ENCODE data around the gene NAPEPLD. TPM values are rescaled to one million over a fixed set of nuclear protein-coding genes. Genes with fewer than 3 reads are reported as not detected.

NAPEPLD gene
- total RNA-seq, 1 experiment from 2014 or later = 19.2 TPM

GRCh38 chr7:103063895-103064294, 85.0 kb downstream of the NAPEPLD start:
- Histone ChIP-seq H3K4me1 (ENCODE audit: control insufficient read depth, insufficient read depth, low read length) (peaks cover 7% of the 10 kb centered on the region; the same call in 1 of the 2 replicates), H3K36me3 (ENCODE audit: control insufficient read depth, insufficient read depth, low read length) (no peaks in the 10 kb centered on the region), H3K27ac (ENCODE audit: low read length) (peak overlapping the region; percentile 34; the same call in 1 of the 2 replicates), H3K27me3 (ENCODE audit: control insufficient read depth, insufficient read depth, low read length) (no peaks in the 10 kb centered on the region), H3K9me3 (ENCODE audit: control insufficient read depth, insufficient read depth, low read depth, low read length) (no peaks in the 10 kb centered on the region), H3K4me3 (ENCODE audit: low read depth in 2 of 2, low read length in 2 of 2) (no peak overlapping the region)
- in situ Hi-C loops (cut with HindIII; ENCODE audit: low pct_unique_long_range_greater_than_20kb, low sequenced_read_pairs) (no loop called here), intact Hi-C loops (cut with micrococcal nuclease; ENCODE audit: unreplicated experiment) (loop anchor here (5.0 kb wide), 1 partner anchor 307 kb away; no protein-coding TSS in a partner anchor)
- no TSS peak for BruUV-seq (replicated peaks)
- no peak for DNase-seq (ENCODE audit: low read depth, low spot score)
- CTCF ChIA-PET = no interaction called here
- TF ChIP-seq CTCF (IDR thresholded peaks at IDR 0.05) (no peak; the same call in 1 of the 2 replicates), POLR2AphosphoS5 (IDR thresholded peaks at IDR 0.05; ENCODE audit: low read depth, low read length) (no peak), SIN3A (IDR thresholded peaks at IDR 0.05; ENCODE audit: borderline replicate concordance, insufficient read depth, low read depth, low read length) (no peak), TCF7L2 (IDR thresholded peaks at IDR 0.05; ENCODE audit: low read depth, low read length) (no peak)
- TF ChIP-seq, protein P1, sequence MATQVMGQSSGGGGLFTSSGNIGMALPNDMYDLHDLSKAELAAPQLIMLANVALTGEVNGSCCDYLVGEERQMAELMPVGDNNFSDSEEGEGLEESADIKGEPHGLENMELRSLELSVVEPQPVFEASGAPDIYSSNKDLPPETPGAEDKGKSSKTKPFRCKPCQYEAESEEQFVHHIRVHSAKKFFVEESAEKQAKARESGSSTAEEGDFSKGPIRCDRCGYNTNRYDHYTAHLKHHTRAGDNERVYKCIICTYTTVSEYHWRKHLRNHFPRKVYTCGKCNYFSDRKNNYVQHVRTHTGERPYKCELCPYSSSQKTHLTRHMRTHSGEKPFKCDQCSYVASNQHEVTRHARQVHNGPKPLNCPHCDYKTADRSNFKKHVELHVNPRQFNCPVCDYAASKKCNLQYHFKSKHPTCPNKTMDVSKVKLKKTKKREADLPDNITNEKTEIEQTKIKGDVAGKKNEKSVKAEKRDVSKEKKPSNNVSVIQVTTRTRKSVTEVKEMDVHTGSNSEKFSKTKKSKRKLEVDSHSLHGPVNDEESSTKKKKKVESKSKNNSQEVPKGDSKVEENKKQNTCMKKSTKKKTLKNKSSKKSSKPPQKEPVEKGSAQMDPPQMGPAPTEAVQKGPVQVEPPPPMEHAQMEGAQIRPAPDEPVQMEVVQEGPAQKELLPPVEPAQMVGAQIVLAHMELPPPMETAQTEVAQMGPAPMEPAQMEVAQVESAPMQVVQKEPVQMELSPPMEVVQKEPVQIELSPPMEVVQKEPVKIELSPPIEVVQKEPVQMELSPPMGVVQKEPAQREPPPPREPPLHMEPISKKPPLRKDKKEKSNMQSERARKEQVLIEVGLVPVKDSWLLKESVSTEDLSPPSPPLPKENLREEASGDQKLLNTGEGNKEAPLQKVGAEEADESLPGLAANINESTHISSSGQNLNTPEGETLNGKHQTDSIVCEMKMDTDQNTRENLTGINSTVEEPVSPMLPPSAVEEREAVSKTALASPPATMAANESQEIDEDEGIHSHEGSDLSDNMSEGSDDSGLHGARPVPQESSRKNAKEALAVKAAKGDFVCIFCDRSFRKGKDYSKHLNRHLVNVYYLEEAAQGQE (IDR thresholded peaks at IDR 0.05; ENCODE audit: insufficient read depth in 1 of 2, low read depth in 2 of 2, low read length in 1 of 2) = no peak
- no peak for ATAC-seq
- POLR2A ChIA-PET = no interaction called here

DNA sequence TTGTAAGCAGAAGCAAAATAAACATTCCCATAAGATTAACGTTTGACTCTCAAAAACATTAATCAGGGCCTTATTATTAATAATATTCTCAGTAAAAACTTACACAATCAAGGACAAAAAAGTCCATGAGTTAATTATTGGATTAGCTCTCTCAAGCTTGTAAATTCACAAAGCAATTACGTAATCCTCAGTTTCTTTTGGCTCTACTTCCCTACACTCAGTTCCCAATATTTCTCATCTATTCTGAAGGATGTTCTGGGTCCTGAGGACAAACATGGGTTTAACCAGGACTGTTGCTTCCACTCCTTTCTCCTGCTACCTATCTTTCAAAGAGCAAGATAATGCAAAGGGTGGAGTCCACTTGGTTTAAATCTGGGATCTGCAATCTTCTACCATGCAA, 89.4 kb downstream of the NAPEPLD start:
- BruUV-seq (replicated peaks) = no TSS peak
- TF ChIP-seq, protein P1 (IDR thresholded peaks at IDR 0.05; ENCODE audit: insufficient read depth in 1 of 2, low read depth in 2 of 2, low read length in 1 of 2) = no peak
- TF ChIP-seq TCF7L2 (IDR thresholded peaks at IDR 0.05; ENCODE audit: low read depth, low read length) (no peak), POLR2AphosphoS5 (IDR thresholded peaks at IDR 0.05; ENCODE audit: low read depth, low read length) (no peak), CTCF (IDR thresholded peaks at IDR 0.05) (no peak), SIN3A (IDR thresholded peaks at IDR 0.05; ENCODE audit: borderline replicate concordance, insufficient read depth, low read depth, low read length) (no peak)
- Histone ChIP-seq H3K27me3 (ENCODE audit: control insufficient read depth, insufficient read depth, low read length) (no peaks in the 10 kb centered on the region), H3K4me3 (ENCODE audit: low read depth in 2 of 2, low read length in 2 of 2) (no peak overlapping the region), H3K27ac (ENCODE audit: low read length) (peak overlapping the region; percentile 60; the same call in 1 of the 2 replicates), H3K36me3 (ENCODE audit: control insufficient read depth, insufficient read depth, low read length) (no peaks in the 10 kb centered on the region), H3K9me3 (ENCODE audit: control insufficient read depth, insufficient read depth, low read depth, low read length) (no peaks in the 10 kb centered on the region), H3K4me1 (ENCODE audit: control insufficient read depth, insufficient read depth, low read length) (peaks cover 11% of the 10 kb centered on the region; the same call in 1 of the 2 replicates)
- intact Hi-C loops (cut with micrococcal nuclease; ENCODE audit: unreplicated experiment) = no loop called here
- in situ Hi-C loops (cut with HindIII; ENCODE audit: low pct_unique_long_range_greater_than_20kb, low sequenced_read_pairs) = no loop called here
- POLR2A ChIA-PET = no interaction called here
- DNase-seq (ENCODE audit: low read depth, low spot score) = no peak
- no peak for ATAC-seq
- CTCF ChIA-PET = interaction anchor here (1.3 kb wide), 1 partner anchor 15 kb away, joined by 3 read pairs; the partner anchor contains the start of genes ARMC10 and FBXL13
